HEK293T (cell line): ENCODE results near the gene ZNF319.

Experiments used
- CTCF ChIA-PET: fragments of 350-600 bp; formaldehyde crosslinking; extraction: SDS; loops from one replicate; lab custom pipeline; 2021; ENCODE audit warnings: antibody characterized with exemption, inconsistent platforms; lab: Yijun Ruan, JAX
- POLR2A ChIA-PET: fragments of 350-600 bp; formaldehyde crosslinking; extraction: SDS; loops from one replicate; lab custom pipeline; 2020; ENCODE audit warnings: antibody characterized with exemption, inconsistent platforms; lab: Yijun Ruan, JAX
- DNase-seq: peaks from one replicate; pipeline ENCODE4 v3.0.0; 2012; ENCODE audit warnings: mixed read lengths; ENCODE audit errors: extremely low spot score
- ARNT ChIP-seq: fragments of 450-650 bp; IDR thresholded peaks from 2 replicates; pipeline ENCODE4 v1.6.1; 2017; ENCODE audit warnings: mild to moderate bottlenecking
- BHLHE40 ChIP-seq: fragments of 450-650 bp; IDR thresholded peaks from 2 replicates; pipeline ENCODE4 v1.6.1; 2016; ENCODE audit warnings: mild to moderate bottlenecking, moderate library complexity, borderline replicate concordance
- CTBP1 ChIP-seq: fragments of 450-650 bp; IDR thresholded peaks from 2 replicates; pipeline ENCODE4 v1.6.1; 2016; ENCODE audit warnings: borderline replicate concordance
- ELF4 ChIP-seq: fragments of 450-650 bp; IDR thresholded peaks from 2 replicates; pipeline ENCODE4 v1.6.1; 2017; ENCODE audit warnings: antibody characterized with exemption
- FOXA1 ChIP-seq: fragments of 450-650 bp; IDR thresholded peaks from 2 replicates; pipeline ENCODE4 v1.6.1; 2016; ENCODE audit warnings: mild to moderate bottlenecking
- FOXK2 ChIP-seq: fragments of 450-650 bp; IDR thresholded peaks from 2 replicates; pipeline ENCODE4 v1.6.1; 2016; ENCODE audit warnings: mild to moderate bottlenecking
- FOXM1 ChIP-seq: fragments of 450-650 bp; IDR thresholded peaks from 2 replicates; pipeline ENCODE4 v1.6.1; 2017; ENCODE audit warnings: mild to moderate bottlenecking, borderline replicate concordance
- HDGF ChIP-seq: fragments of 450-650 bp; IDR thresholded peaks from 2 replicates; pipeline ENCODE4 v1.6.1; 2017; ENCODE audit warnings: antibody characterized with exemption, borderline replicate concordance
- L3MBTL2 ChIP-seq: fragments of 450-650 bp; conservative IDR thresholded peaks from 2 replicates; pipeline ENCODE4 v1.6.1; 2016; ENCODE audit warnings: mild to moderate bottlenecking
- LEF1 ChIP-seq: fragments of 450-650 bp; IDR thresholded peaks from 2 replicates; pipeline ENCODE4 v1.6.1; 2017; ENCODE audit warnings: mild to moderate bottlenecking, borderline replicate concordance
- NFRKB ChIP-seq: fragments of 450-650 bp; IDR thresholded peaks from 2 replicates; pipeline ENCODE4 v1.6.1; 2016; ENCODE audit warnings: mild to moderate bottlenecking, moderate library complexity
- PKNOX1 ChIP-seq: fragments of 450-650 bp; IDR thresholded peaks from 2 replicates; pipeline ENCODE4 v1.6.1; 2016
- SP1 ChIP-seq: fragments of 450-650 bp; IDR thresholded peaks from 2 replicates; pipeline ENCODE4 v1.6.1; 2017
- SUZ12 ChIP-seq: fragments of 450-650 bp; IDR thresholded peaks from 2 replicates; pipeline ENCODE4 v1.6.1; 2016; ENCODE audit warnings: mild to moderate bottlenecking
- TARDBP ChIP-seq: fragments of 450-650 bp; IDR thresholded peaks from 2 replicates; pipeline ENCODE4 v1.6.1; 2016
- ZNF384 ChIP-seq: fragments of 450-650 bp; IDR thresholded peaks from 2 replicates; pipeline ENCODE4 v1.6.1; 2016

ZNF319 gene

GRCh38 chr16:58046936-58047335, 46.5 kb upstream of the ZNF319 start:
- DNase-seq: no peak
- POLR2A ChIA-PET: no interaction called here
- TF ChIP-seq ARNT: no peak
- no peak for TF ChIP-seq FOXM1
- TF ChIP-seq BHLHE40: no peak
- CTCF ChIA-PET: no interaction called here

DNA sequence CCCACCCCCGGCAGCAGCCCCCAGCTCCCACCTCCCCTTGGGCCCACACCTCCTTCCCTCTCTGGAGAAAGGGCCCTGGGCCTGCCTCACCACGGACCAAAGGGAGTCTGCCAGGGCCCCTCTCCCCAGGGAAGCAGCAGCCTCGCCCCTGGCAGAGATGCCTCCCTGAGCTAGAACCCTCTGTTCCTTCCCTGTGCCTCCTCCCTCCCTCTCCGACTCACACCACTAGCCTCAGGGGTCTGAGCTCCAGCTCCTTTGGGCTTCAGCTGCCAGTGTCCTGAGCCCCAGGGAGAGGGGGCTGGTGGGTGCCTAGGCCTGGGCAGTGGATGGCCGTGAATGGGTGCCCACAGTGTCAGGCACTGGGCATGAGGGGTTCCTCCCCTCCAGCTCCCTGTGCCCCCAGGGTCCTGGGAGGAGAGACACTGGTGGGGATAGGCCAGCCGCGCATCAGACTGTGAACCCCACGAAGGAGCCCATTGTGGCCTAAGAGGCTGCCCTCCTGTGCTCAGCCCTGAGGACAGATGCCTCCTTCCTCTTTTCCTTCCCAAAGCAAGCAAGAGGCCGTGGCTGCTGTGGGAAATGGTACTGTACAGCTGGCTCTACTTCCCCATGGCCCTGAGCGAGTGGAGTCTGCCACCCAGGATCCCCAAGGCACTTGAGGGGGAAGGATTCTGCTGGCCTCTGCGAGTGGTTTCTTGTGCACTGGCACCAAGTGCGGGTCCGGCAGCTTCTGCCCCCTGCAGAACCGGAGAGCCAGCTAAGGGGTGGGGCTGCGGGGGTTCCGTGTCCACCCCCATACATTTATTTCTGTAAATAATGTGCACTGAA, 45.8 kb upstream of the ZNF319 start:
- ChIA-PET CTCF (no interaction called here), POLR2A (no interaction called here)
- TF ChIP-seq CTBP1 (no peak), FOXA1 (no peak), TARDBP (no peak), FOXM1 (no peak), LEF1 (no peak), ELF4 (no peak), ZNF384 (no peak), ARNT (no peak), SUZ12 (no peak), PKNOX1 (no peak)
- no peak for DNase-seq

DNA sequence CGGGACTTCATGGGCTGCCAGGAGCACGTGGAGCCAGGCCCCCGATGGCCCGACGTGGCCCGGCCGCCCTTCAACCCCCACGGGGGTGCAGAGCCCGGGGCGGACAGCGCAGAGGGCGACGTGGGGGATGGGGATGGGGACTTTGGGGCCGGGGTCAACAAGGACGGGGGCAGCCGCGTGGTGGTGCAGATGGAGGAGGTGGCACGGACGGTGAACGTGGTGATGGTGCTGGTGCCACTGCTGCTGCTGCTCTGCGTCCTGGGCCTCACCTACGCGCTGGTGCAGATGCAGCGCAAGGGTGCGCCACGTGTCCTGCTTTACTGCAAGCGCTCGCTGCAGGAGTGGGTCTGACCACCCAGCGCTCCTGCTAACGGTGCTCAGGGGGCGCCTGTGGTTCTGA, 44.6 kb upstream of the ZNF319 start:
- TF ChIP-seq FOXK2 (no peak), SUZ12 (no peak), ARNT (no peak), HDGF (no peak)
- no peak for DNase-seq
- ChIA-PET POLR2A (no interaction called here), CTCF (no interaction called here)

- POLR2A ChIA-PET: no interaction called here
- TF ChIP-seq SP1: no peak
- no peak for TF ChIP-seq CTBP1
- TF ChIP-seq ZNF384: no peak
- TF ChIP-seq BHLHE40: no peak
- no peak for TF ChIP-seq ARNT
- no peak for TF ChIP-seq FOXA1
- CTCF ChIA-PET: interaction anchor here (1.5 kb wide), 1 partner anchor 53 kb away, joined by 3 read pairs; no protein-coding TSS in a partner anchor
- DNase-seq: no peak
These were observed 44.0 kb upstream of the ZNF319 start for GRCh38 chr16:58044266-58045019.

GRCh38 chr16:58043571-58044155, 43.2 kb upstream of the ZNF319 start:
- CTCF ChIA-PET: interaction anchor here (0.6 to 1.5 kb wide), 3 partner anchors 12 to 54 kb away, joined by 3 to 4 read pairs (median 4); no protein-coding TSS in a partner anchor
- TF ChIP-seq FOXM1 (no peak), SUZ12 (no peak), PKNOX1 (no peak), SP1 (no peak), ELF4 (no peak), NFRKB (no peak), HDGF (no peak), FOXA1 (no peak), TARDBP (no peak), ARNT (no peak), L3MBTL2 (no peak), CTBP1 (no peak), LEF1 (no peak), ZNF384 (no peak), FOXK2 (no peak), BHLHE40 (no peak)
- POLR2A ChIA-PET: no interaction called here
- DNase-seq: no peak

- ChIA-PET CTCF (interaction anchor here (0.6 to 1.5 kb wide), 2 partner anchors 13 to 54 kb away, joined by 3 to 4 read pairs; no protein-coding TSS in a partner anchor), POLR2A (no interaction called here)
- no peak for TF ChIP-seq ZNF384
- no peak for TF ChIP-seq ELF4
- no peak for TF ChIP-seq FOXM1
- TF ChIP-seq PKNOX1: no peak
- no peak for TF ChIP-seq NFRKB
These were observed 42.5 kb upstream of the ZNF319 start for GRCh38 chr16:58042886-58043515.

More at GRCh38 chr16:58042886-58043515, 42.5 kb upstream of the ZNF319 start:
- no peak for DNase-seq
